Lower lobe of right lung (tissue), 2 donors: ENCODE results near the gene APLN. TPM values are rescaled to one million over a fixed set of nuclear protein-coding genes. Genes with fewer than 3 reads are reported as not detected.

Experiments
- ATAC-seq, 2 donors: fragments of 200-7000 bp; cut with Tn5 transposase; one replicate each; pipeline ENCODE4 v1.9.1; 2020 to 2022; ENCODE audit warnings: mild to moderate bottlenecking in 2 of 2, moderate library complexity in 2 of 2
- DNase-seq: peaks from one replicate; pipeline ENCODE4 v3.0.0-alpha.2; 2020
- H3K27ac ChIP-seq: fragments of 200-600 bp; one replicate; pipeline ENCODE4 v1.8.0; 2022
- H3K27me3 ChIP-seq: fragments of 200-600 bp; one replicate; pipeline ENCODE4 v1.8.0; 2022; ENCODE audit warnings: low read depth
- H3K36me3 ChIP-seq: fragments of 200-600 bp; one replicate; pipeline ENCODE4 v1.8.0; 2022; ENCODE audit warnings: mild to moderate bottlenecking
- H3K4me1 ChIP-seq: fragments of 200-600 bp; one replicate; pipeline ENCODE4 v1.8.0; 2022
- H3K4me3 ChIP-seq: fragments of 200-600 bp; one replicate; pipeline ENCODE4 v1.8.0; 2022; ENCODE audit warnings: mild to moderate bottlenecking
- H3K9me3 ChIP-seq: fragments of 200-600 bp; one replicate; pipeline ENCODE4 v1.8.0; 2022
- intact Hi-C: fragments of 100-400 bp; cut with DNase I; formaldehyde crosslinking; loops from one replicate; pipeline ENCODE4 v1.11.0; 2022
- total RNA-seq: library from RNA; stranded (reverse); fragmentation: NEBNext Ultra II Directional; extraction: Animal tissue kit (Norgen Biotek cat#: 25700); gene quantifications from one replicate; pipeline ENCODE4 v1.2.1, GENCODE V29; 2021
- TF ChIP-seq, protein P1 (sequence below): fragments of 200-600 bp; IDR thresholded peaks from one replicate; pipeline ENCODE4 v1.8.0; 2022; ENCODE audit warnings: antibody characterized with exemption, mild to moderate bottlenecking
- donor health status: DM: no; HTN: yes; CAD: no; lungs with severe emphysema.

APLN gene
- total RNA-seq, 1 donor from 2014 or later, result 4.2 TPM

- Histone ChIP-seq H3K27ac (no peak overlapping the region), H3K9me3 (no peaks in the 10 kb centered on the region), H3K27me3 (no peaks in the 10 kb centered on the region), H3K4me3 (no peak overlapping the region), H3K4me1 (no peaks in the 10 kb centered on the region), H3K36me3 (no peaks in the 10 kb centered on the region)
- no peak for ATAC-seq
- TF ChIP-seq, protein P1, sequence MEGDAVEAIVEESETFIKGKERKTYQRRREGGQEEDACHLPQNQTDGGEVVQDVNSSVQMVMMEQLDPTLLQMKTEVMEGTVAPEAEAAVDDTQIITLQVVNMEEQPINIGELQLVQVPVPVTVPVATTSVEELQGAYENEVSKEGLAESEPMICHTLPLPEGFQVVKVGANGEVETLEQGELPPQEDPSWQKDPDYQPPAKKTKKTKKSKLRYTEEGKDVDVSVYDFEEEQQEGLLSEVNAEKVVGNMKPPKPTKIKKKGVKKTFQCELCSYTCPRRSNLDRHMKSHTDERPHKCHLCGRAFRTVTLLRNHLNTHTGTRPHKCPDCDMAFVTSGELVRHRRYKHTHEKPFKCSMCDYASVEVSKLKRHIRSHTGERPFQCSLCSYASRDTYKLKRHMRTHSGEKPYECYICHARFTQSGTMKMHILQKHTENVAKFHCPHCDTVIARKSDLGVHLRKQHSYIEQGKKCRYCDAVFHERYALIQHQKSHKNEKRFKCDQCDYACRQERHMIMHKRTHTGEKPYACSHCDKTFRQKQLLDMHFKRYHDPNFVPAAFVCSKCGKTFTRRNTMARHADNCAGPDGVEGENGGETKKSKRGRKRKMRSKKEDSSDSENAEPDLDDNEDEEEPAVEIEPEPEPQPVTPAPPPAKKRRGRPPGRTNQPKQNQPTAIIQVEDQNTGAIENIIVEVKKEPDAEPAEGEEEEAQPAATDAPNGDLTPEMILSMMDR, result no peak
- DNase-seq, result no peak
- intact Hi-C loops, result no loop called here
Measured at GRCh38 chrX:129693354-129693753, 38.6 kb upstream of the APLN start.

- no peak overlapping the region for H3K27ac ChIP-seq
- TF ChIP-seq, protein P1, result no peak
- ATAC-seq (no peak), DNase-seq (no peak)
- no peaks in the 10 kb centered on the region for H3K9me3 ChIP-seq
- no peaks in the 10 kb centered on the region for H3K27me3 ChIP-seq
- no peak overlapping the region for H3K4me3 ChIP-seq
- H3K4me1 ChIP-seq, result no peaks in the 10 kb centered on the region
- H3K36me3 ChIP-seq, result no peaks in the 10 kb centered on the region
- intact Hi-C loops, result no loop called here
Measured at GRCh38 chrX:129690435-129690834, 35.7 kb upstream of the APLN start.

DNA sequence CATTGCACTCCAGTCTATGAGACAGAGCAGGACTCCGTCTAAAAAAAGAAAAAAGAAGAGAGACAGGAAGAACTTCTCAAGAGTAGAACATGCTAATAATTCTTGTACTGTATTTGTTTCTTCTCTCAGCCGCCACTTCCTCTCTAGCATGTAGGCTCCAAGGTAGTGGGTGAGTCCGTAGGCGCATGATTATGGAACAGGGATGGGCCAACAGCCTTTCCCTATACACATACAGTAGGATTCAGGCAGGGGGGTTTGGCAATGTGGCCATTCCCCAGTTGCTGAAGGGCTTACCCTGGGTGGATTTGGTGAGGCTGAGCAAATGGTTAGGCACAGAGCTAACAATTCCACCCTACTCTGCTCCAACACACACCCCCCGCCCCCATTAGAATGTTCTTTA lies 35.0 kb upstream of the APLN start:
- intact Hi-C loops, result no loop called here
- TF ChIP-seq, protein P1, result no peak
- Histone ChIP-seq H3K4me3 (no peak overlapping the region), H3K27ac (no peak overlapping the region), H3K36me3 (no peaks in the 10 kb centered on the region), H3K27me3 (no peaks in the 10 kb centered on the region), H3K9me3 (no peaks in the 10 kb centered on the region), H3K4me1 (no peaks in the 10 kb centered on the region)
- DNase-seq (no peak), ATAC-seq (no peak)

DNA sequence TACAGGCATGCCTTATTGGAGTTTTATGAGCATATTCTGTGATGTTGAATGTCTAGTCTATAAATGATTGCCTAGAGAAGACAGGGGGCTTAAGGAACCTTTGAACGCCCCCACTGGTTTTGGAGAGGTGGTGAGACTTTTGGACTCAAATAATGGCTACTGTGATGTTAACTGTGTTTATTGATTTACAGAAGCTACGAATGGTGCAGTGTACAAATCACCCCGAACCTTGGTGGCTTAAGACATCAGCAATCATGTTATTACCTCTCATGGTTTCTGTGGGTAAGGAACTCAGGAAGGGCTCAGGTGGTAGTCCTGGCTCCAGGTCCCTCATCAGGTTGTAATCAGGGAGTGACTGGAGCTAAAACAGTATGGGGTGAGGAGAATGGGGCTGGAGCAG lies 33.3 kb upstream of the APLN start:
- no peak overlapping the region for H3K4me3 ChIP-seq
- intact Hi-C loops, result no loop called here
- H3K27me3 ChIP-seq, result no peaks in the 10 kb centered on the region
- H3K36me3 ChIP-seq, result no peaks in the 10 kb centered on the region
- ATAC-seq (no peak), DNase-seq (no peak)
- no peak overlapping the region for H3K27ac ChIP-seq
- TF ChIP-seq, protein P1, result no peak
- H3K9me3 ChIP-seq, result no peaks in the 10 kb centered on the region
- H3K4me1 ChIP-seq, result no peaks in the 10 kb centered on the region

GRCh38 chrX:129686422-129686948 lies 31.7 kb upstream of the APLN start:
- no peak for DNase-seq
- ATAC-seq, result no peak

More at GRCh38 chrX:129686422-129686948, 31.7 kb upstream of the APLN start:
- intact Hi-C loops, result no loop called here
- Histone ChIP-seq H3K27me3 (no peaks in the 10 kb centered on the region), H3K4me1 (no peaks in the 10 kb centered on the region), H3K9me3 (no peaks in the 10 kb centered on the region), H3K4me3 (no peak overlapping the region), H3K36me3 (no peaks in the 10 kb centered on the region), H3K27ac (no peak overlapping the region)
- TF ChIP-seq, protein P1, result no peak
